Measurements from ENCODE around the gene FPR3. TPM values are rescaled to one million over a fixed set of nuclear protein-coding genes. Genes with fewer than 3 reads are reported as not detected.

Gene FPR3, protein sequence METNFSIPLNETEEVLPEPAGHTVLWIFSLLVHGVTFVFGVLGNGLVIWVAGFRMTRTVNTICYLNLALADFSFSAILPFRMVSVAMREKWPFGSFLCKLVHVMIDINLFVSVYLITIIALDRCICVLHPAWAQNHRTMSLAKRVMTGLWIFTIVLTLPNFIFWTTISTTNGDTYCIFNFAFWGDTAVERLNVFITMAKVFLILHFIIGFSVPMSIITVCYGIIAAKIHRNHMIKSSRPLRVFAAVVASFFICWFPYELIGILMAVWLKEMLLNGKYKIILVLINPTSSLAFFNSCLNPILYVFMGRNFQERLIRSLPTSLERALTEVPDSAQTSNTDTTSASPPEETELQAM
- 0.15 TPM for polyA plus RNA-seq (2013)

DNA sequence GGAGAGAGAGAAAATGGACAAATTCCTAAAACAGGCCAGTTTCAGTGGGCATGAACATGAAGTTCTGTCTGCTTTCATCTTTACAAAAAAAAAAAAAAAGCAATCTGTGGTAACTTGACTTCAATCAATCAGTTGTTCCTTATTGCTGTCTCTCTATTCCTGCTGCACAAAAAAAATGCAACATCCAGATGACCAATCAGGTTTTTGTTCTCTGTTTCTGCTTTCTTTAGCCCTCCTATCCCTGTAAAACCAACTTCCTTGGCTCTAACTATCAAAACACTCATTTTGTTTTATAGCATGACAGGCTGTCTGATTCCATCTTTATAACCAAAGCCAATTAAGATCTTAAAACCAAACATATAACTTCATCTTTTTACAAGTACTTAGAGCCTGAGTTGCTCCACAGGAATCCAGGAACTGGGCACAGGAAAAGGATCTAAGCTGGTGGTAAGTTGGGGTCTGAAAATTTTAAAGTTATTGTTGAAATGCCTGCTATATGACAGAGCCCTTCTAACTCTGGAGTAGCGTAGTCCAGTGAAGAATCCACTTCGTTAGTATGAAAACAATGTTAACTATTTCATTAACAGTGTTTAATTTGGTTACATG lies at the start of gene FPR3:
Gene FPR3, plus strand, starts transcription at position 273 of the 606 bp plus-strand sequence. CDS start 28,592 bp downstream, outside the sequence.
- ChIA-PET POLR2A (no interaction called here), CTCF (no interaction called here)
- H3K27me3 ChIP-seq (replicated peaks in 2 of 5; ENCODE audit: control insufficient read depth in 4 of 5, insufficient read depth in 5 of 5, low read length in 4 of 5) = peaks cover 0 to 5% (median 0%) of the 10 kb centered on the region in 5 experiments
- no peak for DNase-seq
- no peak within 1 kb of the TSS for H3K4me3 ChIP-seq (ENCODE audit: control insufficient read depth in 1 of 7, extremely low read depth in 1 of 7, insufficient read depth in 4 of 7, low read depth in 2 of 7, low read length in 6 of 7)
- peaks cover 0 to 6% (median 0%) of the 10 kb centered on the region in 5 experiments for H3K9me3 ChIP-seq (ENCODE audit: control extremely low read depth in 1 of 5, control insufficient read depth in 4 of 5, insufficient read depth in 2 of 5, low read depth in 1 of 5, low read length in 4 of 5)
- no peak within 1 kb of the TSS for H3K27ac ChIP-seq (ENCODE audit: insufficient read depth in 1 of 2, low read depth in 1 of 2, low read length in 2 of 2, poor library complexity in 1 of 2, severe bottlenecking in 2 of 2)
- H3K4me1 ChIP-seq (ENCODE audit: control extremely low read depth in 1 of 4, control insufficient read depth in 4 of 4, insufficient read depth in 4 of 4, low read length in 3 of 4) = peaks cover 0 to 9% (median under 1%) of the 10 kb centered on the region in 4 experiments
- no CpG with 5 or more reads among the region's 2 CpGs for WGBS (ENCODE audit: insufficient coverage)
- H3K36me3 ChIP-seq (ENCODE audit: control insufficient read depth in 4 of 4, insufficient read depth in 4 of 4, low read length in 3 of 4) = no peaks in the 10 kb centered on the region

DNA sequence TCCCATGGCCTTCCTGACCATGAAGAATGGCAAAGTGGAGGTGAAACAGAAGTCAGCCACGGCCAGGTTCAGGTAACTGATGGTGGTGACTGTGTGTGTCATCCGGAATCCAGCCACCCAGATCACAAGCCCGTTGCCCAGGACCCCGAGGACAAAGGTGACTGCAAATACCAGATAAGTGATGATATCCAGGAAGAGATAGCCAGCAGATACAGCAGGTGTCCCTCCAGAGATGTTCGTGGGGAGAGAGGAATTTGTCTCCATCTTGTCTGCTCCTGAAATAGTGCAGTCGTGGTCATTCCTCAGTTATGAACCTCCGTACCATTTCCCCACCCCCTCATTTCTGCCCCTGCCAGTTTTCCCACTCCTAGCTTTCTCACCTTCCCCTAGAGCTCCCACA lies 48.2 kb upstream of the FPR3 start:
- ChIA-PET POLR2A (no interaction called here), CTCF (no interaction called here)
- H3K27ac ChIP-seq (ENCODE audit: insufficient read depth in 1 of 2, low read depth in 1 of 2, low read length in 2 of 2, poor library complexity in 1 of 2, severe bottlenecking in 2 of 2) = no peak overlapping the region
- peaks cover 0 to 5% (median 0%) of the 10 kb centered on the region in 4 experiments for H3K4me1 ChIP-seq (ENCODE audit: control extremely low read depth in 1 of 4, control insufficient read depth in 4 of 4, insufficient read depth in 4 of 4, low read length in 3 of 4)
- no peak for DNase-seq
- H3K4me3 ChIP-seq (ENCODE audit: control insufficient read depth in 1 of 7, extremely low read depth in 1 of 7, insufficient read depth in 4 of 7, low read depth in 2 of 7, low read length in 6 of 7) = no peak overlapping the region
- no peaks in the 10 kb centered on the region for H3K9me3 ChIP-seq (ENCODE audit: control extremely low read depth in 1 of 5, control insufficient read depth in 4 of 5, insufficient read depth in 2 of 5, low read depth in 1 of 5, low read length in 4 of 5)
- WGBS (ENCODE audit: insufficient coverage) = 93% methylated on average over 5 of the region's 7 CpGs
- H3K27me3 ChIP-seq (replicated peaks in 2 of 5; ENCODE audit: control insufficient read depth in 4 of 5, insufficient read depth in 5 of 5, low read length in 4 of 5) = peaks cover 0 to 9% (median 2%) of the 10 kb centered on the region in 5 experiments
- no peaks in the 10 kb centered on the region for H3K36me3 ChIP-seq (ENCODE audit: control insufficient read depth in 4 of 4, insufficient read depth in 4 of 4, low read length in 3 of 4)

- Histone ChIP-seq H3K4me1 (ENCODE audit: control extremely low read depth in 1 of 4, control insufficient read depth in 4 of 4, insufficient read depth in 4 of 4, low read length in 3 of 4) (peaks cover 0 to 12% (median 0%) of the 10 kb centered on the region in 4 experiments), H3K9me3 (ENCODE audit: control extremely low read depth in 1 of 5, control insufficient read depth in 4 of 5, insufficient read depth in 2 of 5, low read depth in 1 of 5, low read length in 4 of 5) (no peaks in the 10 kb centered on the region), H3K36me3 (ENCODE audit: control insufficient read depth in 4 of 4, insufficient read depth in 4 of 4, low read length in 3 of 4) (no peaks in the 10 kb centered on the region), H3K4me3 (ENCODE audit: control insufficient read depth in 1 of 7, extremely low read depth in 1 of 7, insufficient read depth in 4 of 7, low read depth in 2 of 7, low read length in 6 of 7) (peak overlapping the region in 1 of 7 experiments; percentile 25), H3K27ac (ENCODE audit: insufficient read depth in 1 of 2, low read depth in 1 of 2, low read length in 2 of 2, poor library complexity in 1 of 2, severe bottlenecking in 2 of 2) (no peak overlapping the region), H3K27me3 (replicated peaks in 2 of 5; ENCODE audit: control insufficient read depth in 4 of 5, insufficient read depth in 5 of 5, low read length in 4 of 5) (peaks cover 0 to 2% (median 0%) of the 10 kb centered on the region in 5 experiments)
- DNase-seq = no peak
- WGBS (ENCODE audit: insufficient coverage) = 100% methylated on average over 3 of the region's 4 CpGs
- ChIA-PET CTCF (no interaction called here), POLR2A (no interaction called here)
Observed at GRCh38 chr19:51749979-51750378, 45.0 kb upstream of the FPR3 start.

DNA sequence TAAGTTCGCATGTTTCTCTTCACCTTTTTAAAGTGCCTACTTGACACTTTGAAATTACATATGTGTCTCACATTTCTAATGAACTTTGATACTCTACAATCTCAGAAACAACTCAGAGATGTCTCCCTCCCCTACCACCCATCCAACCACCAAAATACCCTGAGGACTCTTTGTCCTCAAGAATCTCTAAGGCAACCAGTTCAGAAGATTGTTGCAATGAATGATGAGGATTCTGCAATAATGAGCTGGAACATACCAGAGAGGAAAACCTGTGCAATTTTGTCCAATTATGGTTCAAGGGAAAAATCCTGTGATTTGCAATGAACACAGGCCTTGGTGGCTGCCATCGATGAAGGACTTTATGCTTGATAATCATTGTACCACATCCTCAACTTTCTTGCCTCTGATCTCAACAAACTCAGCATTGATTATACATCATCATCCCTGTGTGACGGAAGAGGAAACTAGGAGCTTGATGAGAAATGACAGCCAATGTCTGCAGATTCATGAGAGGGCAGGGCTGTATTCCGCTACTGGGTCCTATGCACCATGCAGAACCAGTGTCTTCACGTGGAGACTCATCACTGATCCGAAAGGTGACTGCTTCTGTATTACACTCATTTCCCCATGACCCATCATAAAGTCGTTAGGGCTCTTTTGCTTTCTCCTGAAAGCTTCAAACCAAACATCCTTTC lies 44.4 kb upstream of the FPR3 start:
- 90% methylated on average over 6 of the region's 7 CpGs for WGBS (ENCODE audit: insufficient coverage)
- Histone ChIP-seq H3K27ac (ENCODE audit: insufficient read depth in 1 of 2, low read depth in 1 of 2, low read length in 2 of 2, poor library complexity in 1 of 2, severe bottlenecking in 2 of 2) (no peak overlapping the region), H3K27me3 (replicated peaks in 2 of 5; ENCODE audit: control insufficient read depth in 4 of 5, insufficient read depth in 5 of 5, low read length in 4 of 5) (peaks cover 0 to 2% (median 0%) of the 10 kb centered on the region in 5 experiments), H3K36me3 (ENCODE audit: control insufficient read depth in 4 of 4, insufficient read depth in 4 of 4, low read length in 3 of 4) (no peaks in the 10 kb centered on the region), H3K4me1 (ENCODE audit: control extremely low read depth in 1 of 4, control insufficient read depth in 4 of 4, insufficient read depth in 4 of 4, low read length in 3 of 4) (peaks cover 0 to 12% (median 0%) of the 10 kb centered on the region in 4 experiments), H3K4me3 (ENCODE audit: control insufficient read depth in 1 of 7, extremely low read depth in 1 of 7, insufficient read depth in 4 of 7, low read depth in 2 of 7, low read length in 6 of 7) (peak overlapping the region in 1 of 7 experiments; percentile 59), H3K9me3 (ENCODE audit: control extremely low read depth in 1 of 5, control insufficient read depth in 4 of 5, insufficient read depth in 2 of 5, low read depth in 1 of 5, low read length in 4 of 5) (peaks cover 0 to 2% (median 0%) of the 10 kb centered on the region in 5 experiments)
- POLR2A ChIA-PET = no interaction called here
- CTCF ChIA-PET = no interaction called here
- DNase-seq = no peak

- peak within 1 kb of the TSS in 1 of 7 experiments; percentile 59 for H3K4me3 ChIP-seq (ENCODE audit: control insufficient read depth in 1 of 7, extremely low read depth in 1 of 7, insufficient read depth in 4 of 7, low read depth in 2 of 7, low read length in 6 of 7)
- peak in 1 of 3 donors; percentile 25 for DNase-seq
- ChIA-PET CTCF (interaction anchor here (1.2 to 1.3 kb wide), 3 partner anchors 9 to 26 kb away, joined by 3 to 4 read pairs (median 4); no protein-coding TSS in a partner anchor), POLR2A (interaction anchor here (1.1 kb wide), 1 partner anchor 13 kb away, joined by 3 read pairs; no protein-coding TSS in a partner anchor)
- peaks cover 0 to 12% (median 0%) of the 10 kb centered on the region in 4 experiments for H3K4me1 ChIP-seq (ENCODE audit: control extremely low read depth in 1 of 4, control insufficient read depth in 4 of 4, insufficient read depth in 4 of 4, low read length in 3 of 4)
- peaks cover 0 to 2% (median 0%) of the 10 kb centered on the region in 5 experiments for H3K9me3 ChIP-seq (ENCODE audit: control extremely low read depth in 1 of 5, control insufficient read depth in 4 of 5, insufficient read depth in 2 of 5, low read depth in 1 of 5, low read length in 4 of 5)
- WGBS (ENCODE audit: insufficient coverage) = no CpG with 5 or more reads among the region's 2 CpGs
- H3K36me3 ChIP-seq (ENCODE audit: control insufficient read depth in 4 of 4, insufficient read depth in 4 of 4, low read length in 3 of 4) = no peaks in the 10 kb centered on the region
- H3K27ac ChIP-seq (ENCODE audit: insufficient read depth in 1 of 2, low read depth in 1 of 2, low read length in 2 of 2, poor library complexity in 1 of 2, severe bottlenecking in 2 of 2) = no peak within 1 kb of the TSS
- H3K27me3 ChIP-seq (replicated peaks in 2 of 5; ENCODE audit: control insufficient read depth in 4 of 5, insufficient read depth in 5 of 5, low read length in 4 of 5) = no peaks in the 10 kb centered on the region
Observed at GRCh38 chr19:51751655-51752054, 43.3 kb upstream of the FPR3 start, which contains the start of gene FPR1. FPR1 (minus strand) TSS chr19:51751878; CDS start chr19:51746994, 4,884 bp downstream.

GRCh38 chr19:51754109-51754508 lies 40.8 kb upstream of the FPR3 start:
- H3K4me3 ChIP-seq (ENCODE audit: control insufficient read depth in 1 of 7, extremely low read depth in 1 of 7, insufficient read depth in 4 of 7, low read depth in 2 of 7, low read length in 6 of 7) = no peak overlapping the region
- H3K4me1 ChIP-seq (ENCODE audit: control extremely low read depth in 1 of 4, control insufficient read depth in 4 of 4, insufficient read depth in 4 of 4, low read length in 3 of 4) = peaks cover 0 to 12% (median 0%) of the 10 kb centered on the region in 4 experiments
- H3K27me3 ChIP-seq (replicated peaks in 2 of 5; ENCODE audit: control insufficient read depth in 4 of 5, insufficient read depth in 5 of 5, low read length in 4 of 5) = no peaks in the 10 kb centered on the region
- DNase-seq = no peak
- POLR2A ChIA-PET = no interaction called here
- WGBS (ENCODE audit: insufficient coverage) = 98% methylated on average over 6 of the region's 6 CpGs
- no peak overlapping the region for H3K27ac ChIP-seq (ENCODE audit: insufficient read depth in 1 of 2, low read depth in 1 of 2, low read length in 2 of 2, poor library complexity in 1 of 2, severe bottlenecking in 2 of 2)
- CTCF ChIA-PET = no interaction called here
- H3K36me3 ChIP-seq (ENCODE audit: control insufficient read depth in 4 of 4, insufficient read depth in 4 of 4, low read length in 3 of 4) = no peaks in the 10 kb centered on the region
- peaks cover 0 to 2% (median 0%) of the 10 kb centered on the region in 5 experiments for H3K9me3 ChIP-seq (ENCODE audit: control extremely low read depth in 1 of 5, control insufficient read depth in 4 of 5, insufficient read depth in 2 of 5, low read depth in 1 of 5, low read length in 4 of 5)
